ENCODE data around the gene PDE2A. TPM values are rescaled to one million over a fixed set of nuclear protein-coding genes. Genes with fewer than 3 reads are reported as not detected.

Gene PDE2A
- total RNA-seq, 4 donors from 2014 or later: 40.2 to 69.6 (median 50.4) TPM

- H3K9me3 ChIP-seq: no peaks in the 10 kb centered on the region
- H3K4me3 ChIP-seq (replicated peaks in 1 of 3): no peak overlapping the region
- H3K27ac ChIP-seq: no peak overlapping the region
- intact Hi-C loops (cut with DNase I): no loop called here
- no peaks in the 10 kb centered on the region for H3K27me3 ChIP-seq
- 55 to 70% methylated on average over 2 of the region's 2 CpGs for WGBS, 2 donors
- H3K4me1 ChIP-seq: no peaks in the 10 kb centered on the region
- DNase-seq: no peak
- no peaks in the 10 kb centered on the region for H3K36me3 ChIP-seq
- TF ChIP-seq CTCF (IDR thresholded peaks at IDR 0.05): no peak
Measured at GRCh38 chr11:72607496-72607895, 66.7 kb downstream of the PDE2A start.

- Histone ChIP-seq H3K4me3 (replicated peaks in 1 of 3) (no peak overlapping the region), H3K36me3 (no peaks in the 10 kb centered on the region), H3K27ac (no peak overlapping the region), H3K4me1 (no peaks in the 10 kb centered on the region), H3K9me3 (no peaks in the 10 kb centered on the region), H3K27me3 (no peaks in the 10 kb centered on the region)
- TF ChIP-seq CTCF (IDR thresholded peaks at IDR 0.05): no peak
- TF ChIP-seq POLR2A (IDR thresholded peaks at IDR 0.05): no peak
- intact Hi-C loops (cut with DNase I): no loop called here
- no peak for DNase-seq
- 73% methylated on average over 10 to 13 of the region's 13 CpGs for WGBS, 2 donors
Measured at GRCh38 chr11:72606748-72607468, 67.3 kb downstream of the PDE2A start.

GRCh38 chr11:72605973-72606747 lies 68.1 kb downstream of the PDE2A start:
- no peaks in the 10 kb centered on the region for H3K36me3 ChIP-seq
- no peak overlapping the region for H3K4me3 ChIP-seq (replicated peaks in 1 of 3)
- H3K4me1 ChIP-seq: no peaks in the 10 kb centered on the region
- intact Hi-C loops (cut with DNase I): no loop called here
- TF ChIP-seq CTCF (IDR thresholded peaks at IDR 0.05) (no peak), POLR2A (IDR thresholded peaks at IDR 0.05) (no peak)
- no peaks in the 10 kb centered on the region for H3K27me3 ChIP-seq
- H3K27ac ChIP-seq: no peak overlapping the region
- WGBS, 2 donors: 57 to 77% methylated on average over 12 to 13 of the region's 13 CpGs
- H3K9me3 ChIP-seq: no peaks in the 10 kb centered on the region
- no peak for DNase-seq

- Histone ChIP-seq H3K27me3 (no peaks in the 10 kb centered on the region), H3K9me3 (no peaks in the 10 kb centered on the region), H3K4me3 (replicated peaks in 1 of 3) (no peak overlapping the region), H3K36me3 (no peaks in the 10 kb centered on the region), H3K4me1 (no peaks in the 10 kb centered on the region), H3K27ac (no peak overlapping the region)
- intact Hi-C loops (cut with DNase I): no loop called here
- no peak for DNase-seq
- TF ChIP-seq CTCF (IDR thresholded peaks at IDR 0.05) (no peak), POLR2A (IDR thresholded peaks at IDR 0.05) (no peak)
- WGBS, 2 donors: 71 to 81% methylated on average over 1 of the region's 1 CpG
Measured at GRCh38 chr11:72604256-72604655, 70.0 kb downstream of the PDE2A start.

- DNase-seq: no peak
- intact Hi-C loops (cut with DNase I): no loop called here
- 79 to 85% methylated on average over 10 to 11 of the region's 11 CpGs for WGBS, 2 donors
Measured at GRCh38 chr11:72602250-72602904, 71.8 kb downstream of the PDE2A start.

More at GRCh38 chr11:72602250-72602904, 71.8 kb downstream of the PDE2A start:
- Histone ChIP-seq H3K36me3 (no peaks in the 10 kb centered on the region), H3K27ac (no peak overlapping the region), H3K9me3 (no peaks in the 10 kb centered on the region), H3K27me3 (no peaks in the 10 kb centered on the region), H3K4me1 (no peaks in the 10 kb centered on the region), H3K4me3 (replicated peaks in 1 of 3) (no peak overlapping the region)
- TF ChIP-seq CTCF (IDR thresholded peaks at IDR 0.05) (no peak), POLR2A (IDR thresholded peaks at IDR 0.05) (no peak)
